Large intestine (tissue), 3 donors: Measurements from ENCODE around the gene PAX5. TPM values are rescaled to one million over a fixed set of nuclear protein-coding genes. Genes with fewer than 3 reads are reported as not detected.

Source experiments
- DNase-seq, 2 donors: peaks; one replicate each; pipeline versions ENCODE4 v3.0.0 to v3.0.0-alpha.2; 2013
- H3K27ac ChIP-seq: one replicate; pipeline ENCODE4 v1.5.1; 2013; ENCODE audit warnings: low read length
- H3K27me3 ChIP-seq: 2 replicates; pipeline ENCODE4 v1.6.1; 2013; ENCODE audit warnings: low read length; ENCODE audit not compliant: control insufficient read depth, insufficient read depth
- H3K36me3 ChIP-seq: 2 replicates; pipeline ENCODE4 v1.6.1; 2013; ENCODE audit warnings: low read length; ENCODE audit not compliant: control insufficient read depth, insufficient read depth
- H3K4me1 ChIP-seq: one replicate; pipeline ENCODE4 v1.6.1; 2013; ENCODE audit warnings: low read length; ENCODE audit not compliant: control insufficient read depth, insufficient read depth
- H3K4me3 ChIP-seq: one replicate; pipeline ENCODE4 v1.5.1; 2013; ENCODE audit warnings: low read length
- H3K9me3 ChIP-seq: one replicate; pipeline ENCODE4 v1.6.1; 2013; ENCODE audit warnings: mild to moderate bottlenecking, low read depth, low read length, moderate library complexity; ENCODE audit not compliant: control insufficient read depth
- WGBS: methylation state at CpG from one replicate; pipeline ENCODE4 v1.1.5; 2013; ENCODE audit warnings: low lambda C conversion rate; ENCODE audit not compliant: insufficient coverage; 5-methylcytosine and 5-hydroxymethylcytosine counted together
- polyA plus RNA-seq: library from polyadenylated mRNA; unstranded; fragments of 120-200 nt; gene quantifications from one replicate; pipeline ENCODE4 v1.2.1, GENCODE V29; 2013

The PAX5 gene
- polyA plus RNA-seq, 1 donor = 0.06 TPM

- Histone ChIP-seq H3K27ac (no peak overlapping the region), H3K36me3 (no peaks in the 10 kb centered on the region), H3K4me1 (peaks cover 17% of the 10 kb centered on the region), H3K9me3 (peaks cover 26% of the 10 kb centered on the region), H3K27me3 (peaks cover 97% of the 10 kb centered on the region), H3K4me3 (no peak overlapping the region)
- DNase-seq = no peak
- no CpG with 5 or more reads among the region's 36 CpGs for WGBS
These were observed 8.8 kb downstream of the PAX5 start for GRCh38 chr9:37025071-37025822.

GRCh38 chr9:37017546-37017945 lies 16.5 kb downstream of the PAX5 start:
- Histone ChIP-seq H3K4me3 (no peak overlapping the region), H3K27me3 (peaks cover 69% of the 10 kb centered on the region), H3K4me1 (no peaks in the 10 kb centered on the region), H3K27ac (no peak overlapping the region), H3K9me3 (no peaks in the 10 kb centered on the region), H3K36me3 (no peaks in the 10 kb centered on the region)
- no peak for DNase-seq
- WGBS = no CpG with 5 or more reads among the region's 8 CpGs

GRCh38 chr9:37011530-37011929 lies 22.5 kb downstream of the PAX5 start:
- Histone ChIP-seq H3K4me1 (no peaks in the 10 kb centered on the region), H3K9me3 (no peaks in the 10 kb centered on the region), H3K4me3 (no peak overlapping the region), H3K27ac (no peak overlapping the region), H3K27me3 (peaks cover 65% of the 10 kb centered on the region), H3K36me3 (no peaks in the 10 kb centered on the region)
- no CpG with 5 or more reads among the region's 3 CpGs for WGBS
- DNase-seq = no peak

DNA sequence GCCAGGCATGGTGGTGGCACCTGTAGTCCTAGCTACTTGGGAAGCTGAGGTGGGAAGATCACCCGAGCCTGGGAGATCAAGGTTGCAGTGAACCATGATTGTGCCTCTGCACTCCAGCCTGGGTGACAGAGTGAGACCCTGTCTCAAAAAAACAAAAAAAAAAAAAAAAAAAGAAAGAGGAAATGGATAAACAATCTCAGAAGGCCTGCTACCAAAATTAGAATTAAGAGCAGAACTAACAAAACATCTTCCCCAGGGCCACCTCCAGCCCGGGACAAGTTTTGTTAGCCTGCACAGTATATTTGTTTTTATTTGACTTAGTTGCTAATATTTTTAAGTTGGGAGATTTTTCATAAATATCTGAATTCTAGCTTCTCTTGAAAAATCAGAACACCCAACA lies 23.1 kb downstream of the PAX5 start:
- 83% methylated on average over 1 of the region's 2 CpGs for WGBS
- no peak for DNase-seq
- no peaks in the 10 kb centered on the region for H3K4me1 ChIP-seq
- no peaks in the 10 kb centered on the region for H3K36me3 ChIP-seq
- H3K27ac ChIP-seq = no peak overlapping the region
- H3K27me3 ChIP-seq = peaks cover 65% of the 10 kb centered on the region
- no peak overlapping the region for H3K4me3 ChIP-seq
- no peaks in the 10 kb centered on the region for H3K9me3 ChIP-seq

DNA sequence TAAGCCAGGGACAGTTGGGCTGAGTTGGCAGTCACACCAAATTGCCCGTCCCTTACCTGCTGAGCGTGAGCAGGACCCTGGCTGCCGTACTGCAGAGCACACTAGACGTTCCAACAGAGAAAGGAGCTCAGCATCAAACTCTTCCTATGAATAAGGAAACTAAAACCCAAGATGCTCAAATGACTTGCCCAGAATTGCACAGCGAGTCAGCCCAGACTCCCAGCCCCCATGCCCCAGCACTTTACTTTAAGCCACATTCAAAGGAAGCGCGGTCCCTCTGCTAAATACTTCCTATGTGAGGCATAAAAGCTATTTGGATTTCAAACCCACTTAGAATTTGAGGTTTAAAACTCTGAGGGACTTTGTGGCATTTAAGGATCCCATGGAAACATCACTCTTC lies 23.9 kb downstream of the PAX5 start:
- H3K4me1 ChIP-seq = no peaks in the 10 kb centered on the region
- H3K27ac ChIP-seq = no peak overlapping the region
- H3K9me3 ChIP-seq = no peaks in the 10 kb centered on the region
- no peaks in the 10 kb centered on the region for H3K36me3 ChIP-seq
- no CpG with 5 or more reads among the region's 7 CpGs for WGBS
- H3K4me3 ChIP-seq = no peak overlapping the region
- no peak for DNase-seq
- peaks cover 68% of the 10 kb centered on the region for H3K27me3 ChIP-seq

- no peak for DNase-seq
- no peaks in the 10 kb centered on the region for H3K36me3 ChIP-seq
- H3K9me3 ChIP-seq = peaks cover 3% of the 10 kb centered on the region
- 89% methylated on average over 5 of the region's 13 CpGs for WGBS
- H3K4me1 ChIP-seq = no peaks in the 10 kb centered on the region
- no peak overlapping the region for H3K27ac ChIP-seq
- H3K4me3 ChIP-seq = no peak overlapping the region
- peaks cover 79% of the 10 kb centered on the region for H3K27me3 ChIP-seq
These were observed 26.8 kb downstream of the PAX5 start for GRCh38 chr9:37007295-37007694.

DNA sequence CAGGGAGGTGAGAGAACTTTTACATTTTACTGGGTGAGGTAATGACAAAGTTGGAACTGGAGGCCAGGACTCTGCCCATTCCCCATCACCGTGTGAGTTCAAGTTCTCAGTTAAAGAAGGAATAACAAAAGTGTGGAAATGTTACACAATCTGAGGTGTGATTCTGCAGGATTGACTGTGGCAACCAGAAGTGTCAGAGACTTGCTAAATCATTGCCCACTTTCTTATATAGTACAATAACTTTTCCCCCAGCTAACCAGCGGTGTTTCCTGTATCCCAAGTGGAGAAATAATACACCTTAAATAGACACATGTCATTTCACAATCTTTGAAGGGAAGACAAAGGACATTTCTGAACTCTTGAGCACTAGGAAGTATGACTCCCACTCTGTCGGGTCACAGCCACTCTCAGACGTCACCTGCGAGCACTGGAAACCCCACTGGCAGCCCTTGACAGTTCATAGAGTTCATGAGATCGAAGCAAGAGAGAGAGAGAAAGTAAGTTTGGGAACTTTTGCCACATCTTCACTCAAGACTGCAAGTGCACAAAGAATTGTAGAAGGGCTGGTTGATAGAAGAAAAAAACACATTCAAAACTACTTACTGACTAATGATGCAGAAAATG lies 28.4 kb downstream of the PAX5 start:
- no CpG with 5 or more reads among the region's 6 CpGs for WGBS
- Histone ChIP-seq H3K36me3 (no peaks in the 10 kb centered on the region), H3K4me3 (no peak overlapping the region), H3K27ac (no peak overlapping the region), H3K4me1 (no peaks in the 10 kb centered on the region), H3K27me3 (peaks cover 83% of the 10 kb centered on the region), H3K9me3 (peaks cover 4% of the 10 kb centered on the region)
- DNase-seq = no peak

- H3K4me3 ChIP-seq = no peak overlapping the region
- H3K27me3 ChIP-seq = peaks cover 85% of the 10 kb centered on the region
- peaks cover 4% of the 10 kb centered on the region for H3K9me3 ChIP-seq
- no peaks in the 10 kb centered on the region for H3K4me1 ChIP-seq
- WGBS = no CpG with 5 or more reads among the region's 5 CpGs
- no peak overlapping the region for H3K27ac ChIP-seq
- no peak for DNase-seq
- H3K36me3 ChIP-seq = no peaks in the 10 kb centered on the region
These were observed 29.6 kb downstream of the PAX5 start for GRCh38 chr9:37004424-37004935.

GRCh38 chr9:37002413-37003217 lies 31.5 kb downstream of the PAX5 start:
- Histone ChIP-seq H3K27ac (no peak overlapping the region), H3K36me3 (no peaks in the 10 kb centered on the region), H3K4me1 (no peaks in the 10 kb centered on the region), H3K4me3 (no peak overlapping the region), H3K27me3 (peaks cover 89% of the 10 kb centered on the region), H3K9me3 (peaks cover 4% of the 10 kb centered on the region)
- no CpG with 5 or more reads among the region's 62 CpGs for WGBS
- DNase-seq = no peak

GRCh38 chr9:37002036-37002412 lies 32.0 kb downstream of the PAX5 start:
- H3K4me3 ChIP-seq = no peak overlapping the region
- DNase-seq = no peak
- H3K4me1 ChIP-seq = no peaks in the 10 kb centered on the region
- peaks cover 91% of the 10 kb centered on the region for H3K27me3 ChIP-seq
- WGBS = no CpG with 5 or more reads among the region's 11 CpGs
- no peak overlapping the region for H3K27ac ChIP-seq
- H3K9me3 ChIP-seq = peaks cover 4% of the 10 kb centered on the region
- H3K36me3 ChIP-seq = no peaks in the 10 kb centered on the region
